Transverse colon (tissue), 3 donors: Measurements from ENCODE around the gene KCTD5.

Experiments used
- POLR2A ChIP-seq: fragments of 450-650 bp; IDR thresholded peaks from one replicate; pipeline ENCODE4 v1.6.1; 2016; ENCODE audit warnings: antibody characterized with exemption, mild to moderate bottlenecking, moderate library complexity
- TF ChIP-seq, protein P1 (sequence below), 5 experiments: fragments of 200-600 bp in 3 of 5; fragments of 450-650 bp in 2 of 5; sonication (generic) in 3 of 5; IDR thresholded peaks; 1 replicate in 2 of 5; 2 replicates in 3 of 5; pipeline ENCODE4 v1.5.1; 2016 to 2017; ENCODE audit warnings: antibody characterized with exemption in 5 of 5, inconsistent platforms in 3 of 5, mild to moderate bottlenecking in 2 of 5, moderate library complexity in 1 of 5

- TF ChIP-seq, protein P1, sequence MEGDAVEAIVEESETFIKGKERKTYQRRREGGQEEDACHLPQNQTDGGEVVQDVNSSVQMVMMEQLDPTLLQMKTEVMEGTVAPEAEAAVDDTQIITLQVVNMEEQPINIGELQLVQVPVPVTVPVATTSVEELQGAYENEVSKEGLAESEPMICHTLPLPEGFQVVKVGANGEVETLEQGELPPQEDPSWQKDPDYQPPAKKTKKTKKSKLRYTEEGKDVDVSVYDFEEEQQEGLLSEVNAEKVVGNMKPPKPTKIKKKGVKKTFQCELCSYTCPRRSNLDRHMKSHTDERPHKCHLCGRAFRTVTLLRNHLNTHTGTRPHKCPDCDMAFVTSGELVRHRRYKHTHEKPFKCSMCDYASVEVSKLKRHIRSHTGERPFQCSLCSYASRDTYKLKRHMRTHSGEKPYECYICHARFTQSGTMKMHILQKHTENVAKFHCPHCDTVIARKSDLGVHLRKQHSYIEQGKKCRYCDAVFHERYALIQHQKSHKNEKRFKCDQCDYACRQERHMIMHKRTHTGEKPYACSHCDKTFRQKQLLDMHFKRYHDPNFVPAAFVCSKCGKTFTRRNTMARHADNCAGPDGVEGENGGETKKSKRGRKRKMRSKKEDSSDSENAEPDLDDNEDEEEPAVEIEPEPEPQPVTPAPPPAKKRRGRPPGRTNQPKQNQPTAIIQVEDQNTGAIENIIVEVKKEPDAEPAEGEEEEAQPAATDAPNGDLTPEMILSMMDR (IDR thresholded peaks at IDR 0.05), result no peak
- no peak for TF ChIP-seq POLR2A
Observed at GRCh38 chr16:2726923-2727322, 44.6 kb downstream of the KCTD5 start.
